C4-2B (cell line): ENCODE results near the gene PANK1.
"Not testable (repeated sequence)": the region's sequence is repeated elsewhere in the genome, so short reads cannot be mapped to it uniquely, and the experiment has no call there.

Experiments used
- H3K27ac ChIP-seq: fragments of 450-650 bp; 2 replicates; pipeline ENCODE4 v1.5.1; 2017
- ZFX ChIP-seq: fragments of 450-650 bp; IDR thresholded peaks from 2 replicates; pipeline ENCODE4 v1.6.1; 2017
- TF ChIP-seq, protein P1 (sequence below): fragments of 450-650 bp; conservative IDR thresholded peaks from 2 replicates; pipeline ENCODE4 v1.5.1; 2017; ENCODE audit warnings: mild to moderate bottlenecking

PANK1 gene

DNA sequence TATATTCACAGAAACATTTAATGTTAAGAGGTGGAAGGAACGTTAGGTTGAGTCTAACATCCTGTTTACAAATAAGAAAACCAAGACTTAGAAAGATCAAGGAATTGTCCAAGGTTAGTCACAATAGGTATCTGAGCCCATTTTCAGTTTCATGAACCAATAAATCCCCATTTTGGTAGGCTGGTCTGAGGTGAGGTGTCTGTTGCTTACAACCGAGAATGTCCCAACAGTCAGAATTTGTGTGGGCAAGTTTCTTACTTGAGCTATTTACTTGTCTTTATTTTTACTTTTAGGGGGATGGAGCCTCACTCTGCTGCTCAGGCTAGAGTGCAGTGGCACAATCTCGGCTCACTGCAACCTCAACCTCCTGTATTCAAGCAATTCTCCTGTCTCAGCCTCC lies 23.6 kb downstream of the PANK1 start:
- no peak for TF ChIP-seq ZFX
- TF ChIP-seq, protein P1, sequence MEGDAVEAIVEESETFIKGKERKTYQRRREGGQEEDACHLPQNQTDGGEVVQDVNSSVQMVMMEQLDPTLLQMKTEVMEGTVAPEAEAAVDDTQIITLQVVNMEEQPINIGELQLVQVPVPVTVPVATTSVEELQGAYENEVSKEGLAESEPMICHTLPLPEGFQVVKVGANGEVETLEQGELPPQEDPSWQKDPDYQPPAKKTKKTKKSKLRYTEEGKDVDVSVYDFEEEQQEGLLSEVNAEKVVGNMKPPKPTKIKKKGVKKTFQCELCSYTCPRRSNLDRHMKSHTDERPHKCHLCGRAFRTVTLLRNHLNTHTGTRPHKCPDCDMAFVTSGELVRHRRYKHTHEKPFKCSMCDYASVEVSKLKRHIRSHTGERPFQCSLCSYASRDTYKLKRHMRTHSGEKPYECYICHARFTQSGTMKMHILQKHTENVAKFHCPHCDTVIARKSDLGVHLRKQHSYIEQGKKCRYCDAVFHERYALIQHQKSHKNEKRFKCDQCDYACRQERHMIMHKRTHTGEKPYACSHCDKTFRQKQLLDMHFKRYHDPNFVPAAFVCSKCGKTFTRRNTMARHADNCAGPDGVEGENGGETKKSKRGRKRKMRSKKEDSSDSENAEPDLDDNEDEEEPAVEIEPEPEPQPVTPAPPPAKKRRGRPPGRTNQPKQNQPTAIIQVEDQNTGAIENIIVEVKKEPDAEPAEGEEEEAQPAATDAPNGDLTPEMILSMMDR = no peak

GRCh38 chr10:89620296-89620695 lies 24.7 kb downstream of the PANK1 start:
- H3K27ac ChIP-seq = not testable (repeated sequence)

More for the DNA sequence above, 23.6 kb downstream of the PANK1 start:
- no peak overlapping the region for H3K27ac ChIP-seq

DNA sequence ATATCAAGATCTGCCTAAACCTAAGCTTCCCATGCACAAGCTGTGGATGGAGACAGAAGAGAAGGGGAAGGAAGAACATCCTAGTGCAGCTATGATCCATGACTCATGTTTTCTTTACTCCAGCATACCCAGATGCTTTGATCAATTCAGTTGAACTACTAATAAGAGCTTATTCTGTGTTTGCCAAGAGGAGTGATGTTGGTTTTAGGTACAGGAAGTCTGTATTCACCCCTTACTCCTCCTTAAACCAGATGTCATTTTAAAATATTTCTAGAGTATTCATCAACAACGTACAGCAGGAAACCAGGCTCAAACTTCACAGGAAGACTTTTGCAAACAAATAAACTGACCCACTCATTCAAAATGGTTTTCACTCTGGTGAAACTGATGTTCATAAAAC lies 29.2 kb downstream of the PANK1 start:
- no peak for TF ChIP-seq ZFX
- TF ChIP-seq, protein P1 = no peak
- H3K27ac ChIP-seq = no peak overlapping the region

DNA sequence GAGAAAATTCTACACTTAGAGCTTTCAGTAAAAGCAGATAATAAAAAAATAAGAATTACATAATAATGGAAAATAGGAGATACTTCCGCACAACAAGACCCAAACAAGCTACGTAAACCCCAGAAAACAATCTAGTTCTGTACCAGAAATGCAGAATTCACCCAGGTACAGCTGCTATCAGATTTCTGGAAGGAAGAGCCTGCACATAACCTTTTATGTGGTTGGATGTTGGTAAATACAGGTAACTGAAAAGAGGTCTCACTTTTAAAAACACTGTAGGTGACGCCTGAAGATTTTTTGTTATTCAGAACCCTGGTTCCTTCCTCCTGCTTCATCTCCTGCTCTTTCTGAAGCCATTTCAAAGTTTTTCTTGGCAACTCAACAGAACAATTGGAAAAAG lies 29.9 kb downstream of the PANK1 start:
- no peak overlapping the region for H3K27ac ChIP-seq
- TF ChIP-seq ZFX = no peak
- TF ChIP-seq, protein P1 = no peak

DNA sequence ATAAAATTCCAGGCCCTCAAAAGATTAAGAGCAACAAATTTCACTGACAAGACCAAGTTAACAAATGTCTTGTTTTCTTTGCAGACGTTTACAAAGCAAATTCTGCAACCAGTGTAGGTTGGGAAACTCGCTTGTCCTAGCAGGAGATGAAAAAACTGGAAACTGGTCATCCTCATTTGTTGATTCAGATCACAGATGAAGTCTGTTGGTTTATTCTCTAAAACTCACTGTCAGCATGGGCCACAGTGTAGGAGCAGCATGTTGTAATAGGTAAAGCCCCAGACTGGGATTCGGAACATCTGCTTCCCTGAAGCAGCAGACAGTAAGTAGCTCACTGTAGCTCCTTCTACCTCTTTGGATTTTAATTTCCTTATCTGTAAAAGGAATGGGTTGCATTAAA lies 31.5 kb downstream of the PANK1 start:
- no peak for TF ChIP-seq ZFX
- TF ChIP-seq, protein P1 = no peak
- H3K27ac ChIP-seq = no peak overlapping the region

DNA sequence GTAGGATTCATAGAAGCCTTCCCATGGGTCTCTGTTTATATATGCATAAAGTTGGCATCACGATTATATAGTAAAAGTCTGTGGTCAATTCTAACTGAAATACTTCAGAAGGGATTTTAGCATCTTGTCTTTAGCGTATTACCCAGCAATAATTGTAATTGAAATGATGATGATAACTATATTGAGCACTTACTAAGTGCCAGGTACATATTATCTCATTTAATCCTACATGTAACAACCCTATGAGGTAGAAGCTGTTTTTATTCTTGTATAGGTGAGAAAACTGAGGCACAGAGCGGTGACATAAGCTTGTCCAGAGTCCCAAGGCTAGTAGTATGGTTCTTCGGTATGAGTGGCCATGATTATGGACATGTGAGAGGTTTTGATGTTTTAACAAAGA lies 33.8 kb downstream of the PANK1 start:
- TF ChIP-seq, protein P1 = no peak
- no peak for TF ChIP-seq ZFX
- H3K27ac ChIP-seq = no peak overlapping the region

DNA sequence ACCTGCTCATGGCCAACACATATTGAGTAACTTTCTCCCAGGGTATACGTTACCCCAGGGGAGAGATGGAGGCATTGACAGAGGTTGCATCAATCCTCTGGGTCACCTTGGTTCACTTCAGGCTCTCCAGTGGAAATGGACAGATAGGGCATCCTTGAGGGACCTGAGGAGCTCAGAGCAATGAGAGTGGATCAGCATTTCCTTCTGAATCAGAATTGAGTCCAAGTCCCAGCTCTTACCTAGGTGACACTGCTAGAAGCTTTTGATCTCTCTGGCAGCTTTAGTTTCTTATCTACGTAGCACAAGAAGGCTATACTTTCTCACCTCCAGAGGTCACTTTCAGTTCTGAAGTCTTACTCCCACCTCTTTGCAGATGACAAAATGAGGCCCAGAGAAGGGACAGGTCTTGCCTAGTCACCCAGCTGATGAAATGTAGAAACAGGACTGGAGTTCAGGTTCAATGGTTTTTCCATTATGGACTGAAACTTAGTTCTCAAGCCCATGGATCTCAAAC lies 35.2 kb downstream of the PANK1 start:
- TF ChIP-seq, protein P1 = no peak
- no peak for TF ChIP-seq ZFX
- H3K27ac ChIP-seq = no peak overlapping the region

DNA sequence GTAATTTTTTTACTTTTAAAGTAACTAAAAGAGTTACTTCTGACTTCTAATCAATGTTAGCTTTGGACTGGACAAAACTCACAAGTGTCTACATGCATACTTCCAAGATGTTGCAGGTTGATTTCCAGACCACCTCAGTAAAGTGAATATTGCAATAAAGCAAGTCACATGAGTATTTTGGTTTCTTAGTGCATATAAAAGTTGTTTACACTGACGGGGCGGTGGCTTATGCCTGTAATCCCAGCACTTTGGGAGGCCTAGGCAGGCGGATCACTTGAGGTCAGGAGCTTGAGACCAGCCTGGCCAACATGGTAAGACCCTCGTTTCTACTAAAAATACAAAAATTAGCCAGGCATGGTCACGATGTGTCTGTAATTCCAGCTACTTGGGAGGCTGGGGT lies 40.8 kb downstream of the PANK1 start:
- no peak for TF ChIP-seq ZFX
- TF ChIP-seq, protein P1 = no peak
- no peak overlapping the region for H3K27ac ChIP-seq
